ENCODE data around the gene CYP21A2.

CYP21A2 gene

GRCh38 chr6:32084780-32085179, 46.6 kb downstream of the CYP21A2 start:
- DNase-seq: no peak

GRCh38 chr6:32085759-32086459, 47.7 kb downstream of the CYP21A2 start:
- DNase-seq: no peak

GRCh38 chr6:32086661-32087573, 48.7 kb downstream of the CYP21A2 start:
- no peak for DNase-seq

GRCh38 chr6:32087574-32088486, 49.6 kb downstream of the CYP21A2 start:
- peak; percentile 93 for DNase-seq

- no peak for DNase-seq
Observed at GRCh38 chr6:32088487-32089049, 50.4 kb downstream of the CYP21A2 start.

GRCh38 chr6:32089082-32089828, 51.0 kb downstream of the CYP21A2 start:
- no peak for DNase-seq
